GM18505 (cell line): Measurements from ENCODE around the gene ADD1.

Experiments
- ATAC-seq: cut with Tn5 transposase; IDR thresholded peaks from one replicate; pipeline ENCODE4 v1.9.1; 2021; ENCODE audit not compliant: unreplicated experiment
- POLR2A ChIP-seq: IDR thresholded peaks from 4 replicates; pipeline ENCODE4 v1.6.1; 2011; ENCODE audit warnings: borderline replicate concordance; ENCODE audit not compliant: insufficient read depth, insufficient read length; ENCODE audit errors: extremely low read depth

Gene ADD1

DNA sequence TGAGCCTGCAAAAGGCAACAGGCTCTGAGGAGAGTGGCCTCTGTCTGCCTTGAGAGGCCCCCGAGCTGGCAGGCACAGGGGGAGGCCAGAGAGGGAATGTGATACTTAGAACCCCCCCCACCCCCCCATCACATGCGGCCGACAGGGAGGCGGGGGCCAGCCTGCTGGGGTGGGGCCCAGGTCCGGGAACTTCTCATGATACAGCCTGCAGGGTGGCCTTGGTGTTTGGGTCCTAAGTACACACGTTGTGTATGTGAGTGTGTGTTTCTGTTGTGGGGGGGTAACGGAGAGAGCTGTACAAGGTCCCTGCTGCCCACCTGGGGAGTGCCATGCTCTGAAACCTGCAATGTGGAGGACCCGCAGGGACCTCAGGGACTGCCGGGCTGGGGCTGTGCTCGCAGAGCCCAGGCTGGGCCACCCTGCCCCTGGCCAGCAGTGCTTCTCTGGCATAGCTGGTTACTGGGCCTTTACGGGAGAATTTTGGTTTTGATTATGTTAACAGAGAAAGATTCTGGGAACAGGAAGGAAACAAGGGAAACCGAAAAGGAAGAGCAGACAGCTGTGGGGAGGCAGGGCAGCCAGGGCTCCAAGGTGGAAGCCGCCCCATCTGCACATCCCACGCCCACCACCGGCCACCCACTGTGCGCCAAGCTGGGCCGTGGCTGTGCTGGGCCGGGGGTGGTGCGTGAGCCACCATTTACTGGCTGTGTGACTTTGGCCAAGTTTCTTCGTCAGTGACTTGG, 30.9 kb upstream of the ADD1 start:
- no peak for ATAC-seq
- TF ChIP-seq POLR2A = no peak

- ATAC-seq = no peak
- TF ChIP-seq POLR2A = no peak
These were observed 29.9 kb upstream of the ADD1 start for GRCh38 chr4:2813446-2814405.

DNA sequence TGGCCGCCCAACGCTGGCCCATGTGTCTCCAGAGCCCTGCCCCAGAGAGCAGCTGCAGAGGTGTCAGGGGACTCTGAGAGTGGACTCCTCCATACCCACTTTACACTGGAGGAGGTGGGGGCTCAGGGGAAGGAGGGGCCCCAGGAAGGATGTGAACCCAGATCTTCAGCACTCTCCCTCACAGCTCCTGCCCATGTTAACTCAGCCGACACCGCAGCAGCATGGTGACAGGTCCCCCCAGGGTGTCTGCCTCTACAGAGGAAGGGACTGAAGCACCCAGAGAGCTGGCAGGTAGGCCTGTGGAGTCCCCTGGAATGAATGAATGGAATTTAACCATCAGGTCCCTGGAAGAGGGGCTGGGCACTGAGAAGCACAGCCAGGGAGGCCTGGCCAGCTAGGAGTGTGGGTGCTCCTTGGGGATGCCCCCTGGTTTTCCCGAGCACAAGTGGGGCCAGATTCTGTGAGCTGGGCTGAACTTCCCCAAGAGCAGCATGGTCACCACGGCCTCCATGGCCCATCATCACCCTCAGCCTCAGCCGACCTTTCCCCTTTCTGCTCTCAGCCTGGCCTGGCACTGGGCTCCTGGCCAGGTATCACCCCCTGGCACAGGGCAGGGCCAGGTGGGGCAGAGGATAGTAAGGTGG, 28.9 kb upstream of the ADD1 start:
- no peak for ATAC-seq
- no peak for TF ChIP-seq POLR2A

DNA sequence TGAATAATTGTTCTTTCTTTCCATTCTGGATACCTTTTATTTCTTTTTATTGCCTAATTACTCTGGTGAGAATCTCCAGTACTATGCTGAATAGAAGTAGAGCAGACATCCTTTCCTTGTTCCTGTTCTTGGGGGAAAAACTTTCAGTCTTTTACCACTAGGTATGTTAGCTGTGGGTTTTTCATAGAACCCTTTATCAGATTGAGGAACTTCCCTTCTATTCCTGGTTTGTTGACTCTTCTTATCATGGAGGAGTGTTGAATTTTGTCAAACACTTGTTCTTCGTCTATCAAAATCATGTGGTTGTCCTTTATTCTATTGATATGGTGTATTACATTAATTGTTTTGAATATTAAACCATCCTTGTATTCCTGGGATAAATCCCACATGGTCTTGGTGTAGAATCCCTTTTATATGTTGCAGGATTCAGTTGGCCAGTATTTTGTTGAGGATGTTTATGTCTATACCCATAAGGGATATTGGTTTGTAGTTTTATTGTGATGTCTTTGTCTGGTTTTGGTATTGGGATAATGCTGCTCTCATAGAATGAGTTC, 27.2 kb upstream of the ADD1 start:
- no peak for ATAC-seq

GRCh38 chr4:2817137-2817536, 26.5 kb upstream of the ADD1 start:
- TF ChIP-seq POLR2A = no peak
- no peak for ATAC-seq

More for the DNA sequence above, 27.2 kb upstream of the ADD1 start:
- no peak for TF ChIP-seq POLR2A

- no peak for ATAC-seq
- no peak for TF ChIP-seq POLR2A
These were observed 25.8 kb upstream of the ADD1 start for GRCh38 chr4:2817701-2818350.

DNA sequence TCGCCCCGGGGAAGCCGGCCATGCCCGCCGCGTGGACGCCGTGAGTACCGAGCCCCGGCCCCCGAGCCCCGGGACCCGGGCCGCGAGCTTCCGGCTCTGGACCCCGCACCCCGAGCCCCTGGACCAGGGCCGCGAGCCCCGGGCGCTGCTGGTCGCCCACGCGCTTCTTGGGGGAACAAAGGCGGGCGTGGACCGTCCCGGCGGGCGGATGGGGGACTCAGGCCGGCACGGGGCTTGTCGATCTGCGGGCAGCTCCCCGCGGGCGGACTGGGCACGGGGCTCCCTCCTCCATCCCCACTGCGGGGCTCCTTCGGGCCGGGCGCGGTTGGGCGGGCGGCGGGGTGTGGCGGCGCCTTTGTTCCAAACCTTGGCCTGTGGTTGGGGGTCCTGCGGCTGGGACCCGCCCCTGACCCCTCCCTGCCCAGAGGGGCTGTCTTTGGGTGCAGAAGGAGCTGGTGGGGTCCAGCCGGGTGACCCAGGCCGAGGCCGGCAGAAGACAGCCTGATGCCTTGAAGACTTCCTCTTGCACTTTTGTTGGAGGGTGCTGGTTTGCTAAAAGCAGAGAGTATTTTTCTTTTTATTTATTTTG, 25.2 kb upstream of the ADD1 start:
- TF ChIP-seq POLR2A = no peak
- ATAC-seq = no peak

DNA sequence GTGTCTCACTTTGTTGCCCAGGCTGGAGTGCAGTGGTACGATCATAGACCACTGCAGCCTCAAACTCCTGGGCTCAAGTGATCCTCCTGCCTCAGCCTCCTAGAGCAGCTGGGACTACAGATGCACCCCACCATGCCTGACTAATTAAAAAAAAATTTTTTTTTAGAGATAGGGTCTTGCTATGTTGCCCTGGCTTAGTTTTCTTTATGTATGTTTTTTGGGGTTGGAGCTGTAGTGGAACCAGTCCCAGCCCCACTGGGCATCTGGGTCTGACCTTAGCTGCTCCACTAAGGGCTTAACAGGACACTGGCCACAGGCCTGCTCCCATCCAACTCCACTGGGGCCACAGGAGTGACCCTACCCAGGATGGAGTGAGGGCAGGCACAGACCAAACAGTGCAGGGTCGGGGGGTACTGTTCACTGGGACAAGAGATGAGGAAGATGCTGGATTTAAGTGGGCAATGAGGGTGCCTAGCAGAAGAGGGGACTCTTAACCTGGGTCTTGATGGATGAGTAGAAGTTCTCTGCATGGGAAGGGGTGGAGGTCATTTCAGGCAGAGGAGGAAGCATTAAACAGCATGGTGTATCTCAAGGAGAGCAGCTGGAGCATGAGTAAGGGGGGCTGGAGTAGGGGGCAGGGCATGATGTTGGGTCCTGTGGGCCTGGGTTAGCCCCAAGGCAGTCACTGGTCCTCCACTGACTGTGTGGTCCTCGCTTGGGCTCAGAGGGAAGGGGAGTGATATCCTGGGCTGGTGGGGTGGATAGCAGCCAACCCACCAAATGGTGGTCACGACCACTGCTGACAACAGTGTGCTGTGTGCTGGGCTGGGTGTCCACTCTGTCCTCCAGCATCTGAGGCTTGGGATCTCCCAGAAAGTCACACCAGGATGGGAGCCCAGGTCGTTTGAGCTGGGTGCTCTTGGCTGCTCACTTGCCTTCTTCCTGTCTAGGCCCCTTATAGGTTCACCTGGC, 24.1 kb upstream of the ADD1 start:
- ATAC-seq = no peak
- TF ChIP-seq POLR2A = no peak

DNA sequence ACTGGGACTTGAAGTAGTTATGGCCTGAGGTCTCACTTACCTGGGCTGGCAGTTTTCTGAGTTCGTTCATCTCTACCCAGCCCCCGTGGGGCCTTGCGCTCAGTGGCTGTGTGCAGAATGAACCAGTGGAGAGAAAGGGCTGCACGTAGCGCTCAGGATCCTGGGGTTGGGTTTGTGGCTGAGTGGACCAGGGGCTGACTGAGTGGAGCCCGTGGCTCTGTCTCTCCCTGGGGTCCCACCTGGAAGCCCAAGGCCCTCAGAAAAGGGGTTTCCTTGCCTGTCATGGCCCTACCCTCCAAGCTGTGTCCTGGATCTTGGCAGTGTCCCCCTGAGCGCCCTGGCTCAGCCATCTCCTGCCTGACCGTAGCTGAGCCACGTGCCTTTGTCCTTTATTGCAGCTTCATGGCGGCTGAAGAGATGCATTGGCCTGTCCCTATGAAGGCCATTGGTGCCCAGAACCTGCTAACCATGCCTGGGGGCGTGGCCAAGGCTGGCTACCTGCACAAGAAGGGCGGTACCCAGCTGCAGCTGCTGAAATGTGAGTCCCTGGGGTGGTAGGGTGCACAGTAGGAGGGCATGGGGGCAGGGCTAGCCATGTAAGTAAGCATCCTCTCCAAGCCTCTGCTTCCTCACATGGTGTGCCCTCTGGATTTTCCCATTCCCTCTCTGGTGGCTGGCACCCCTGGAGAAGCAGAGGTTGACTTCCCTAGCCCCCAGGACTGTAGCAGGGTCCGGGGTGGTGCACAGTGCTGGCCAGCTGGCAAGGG, 23.2 kb upstream of the ADD1 start:
- TF ChIP-seq POLR2A = no peak
- no peak for ATAC-seq

- no peak for ATAC-seq
- TF ChIP-seq POLR2A = no peak
These were observed 21.0 kb upstream of the ADD1 start for GRCh38 chr4:2822461-2823300.

DNA sequence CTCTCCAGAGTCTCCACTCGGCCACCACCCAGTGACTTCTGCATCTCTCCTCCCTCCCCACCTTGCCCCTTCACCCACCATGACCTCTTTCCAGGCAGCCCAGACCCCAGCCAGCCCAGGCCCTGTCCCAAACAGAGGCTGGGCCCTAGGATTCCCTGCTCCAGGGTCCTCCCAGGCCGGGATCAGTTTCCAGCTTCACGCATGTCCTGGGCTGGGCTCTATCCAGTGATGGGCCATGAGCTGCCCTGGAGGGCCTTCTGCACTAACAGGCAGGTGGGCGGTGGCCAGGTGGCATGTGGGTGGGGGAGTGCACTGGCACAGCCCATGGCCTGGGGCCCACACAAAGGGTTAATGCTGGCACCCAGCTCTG, 20.4 kb upstream of the ADD1 start:
- TF ChIP-seq POLR2A = no peak
- no peak for ATAC-seq
